DMS114 treated with DMSO at 0.1 percent for 48 hours (cell line): ENCODE results near the gene EXOC3L4.
A peak's percentile ranks its signal among the peaks of the same experiment; 100 is the strongest.

Experiments
- DNase-seq: peaks from one replicate; lab custom pipeline; 2025; ENCODE audit not compliant: unreplicated experiment; lab: John Stamatoyannopoulos, UW

Gene EXOC3L4

GRCh38 chr14:103121121-103121845 is 26.8 kb downstream of the EXOC3L4 start:
- DNase-seq, result no peak

- DNase-seq, result no peak
These were observed 27.5 kb downstream of the EXOC3L4 start for GRCh38 chr14:103121846-103122584.

GRCh38 chr14:103122585-103122946 is 28.0 kb downstream of the EXOC3L4 start:
- DNase-seq, result no peak

- DNase-seq, result no peak
These were observed 28.6 kb downstream of the EXOC3L4 start, which contains the start of gene TNFAIP2 for GRCh38 chr14:103122947-103123633. Gene TNFAIP2 (plus strand): TSS chr14:103123461. CDS start chr14:103126458, 2,997 bp downstream.

GRCh38 chr14:103123634-103124500 is 29.3 kb downstream of the EXOC3L4 start:
- no peak for DNase-seq

- DNase-seq, result no peak
These were observed 30.0 kb downstream of the EXOC3L4 start for GRCh38 chr14:103124501-103125001.

GRCh38 chr14:103125098-103126070 is 30.9 kb downstream of the EXOC3L4 start:
- DNase-seq, result no peak

- no peak for DNase-seq
These were observed 31.8 kb downstream of the EXOC3L4 start for GRCh38 chr14:103126088-103126872.

- DNase-seq, result peak; percentile 9
These were observed 32.4 kb downstream of the EXOC3L4 start for GRCh38 chr14:103126873-103127304.

GRCh38 chr14:103127356-103127755 is 32.8 kb downstream of the EXOC3L4 start:
- DNase-seq, result no peak

- DNase-seq, result no peak
These were observed 33.5 kb downstream of the EXOC3L4 start for GRCh38 chr14:103127861-103128598.

- DNase-seq, result no peak
These were observed 34.2 kb downstream of the EXOC3L4 start for GRCh38 chr14:103128631-103129300.

- no peak for DNase-seq
These were observed 34.9 kb downstream of the EXOC3L4 start for GRCh38 chr14:103129301-103130016.

GRCh38 chr14:103130017-103130764 is 35.7 kb downstream of the EXOC3L4 start:
- no peak for DNase-seq

- no peak for DNase-seq
These were observed 36.4 kb downstream of the EXOC3L4 start for GRCh38 chr14:103130965-103131364.

GRCh38 chr14:103131580-103131979 is 37.1 kb downstream of the EXOC3L4 start:
- DNase-seq, result no peak
